22Rv1 (cell line): ENCODE data around the gene YAP1.

Experiments used
- ZFX ChIP-seq: fragments of 450-650 bp; IDR thresholded peaks from 2 replicates; pipeline ENCODE4 v1.6.1; 2017; ENCODE audit warnings: antibody characterized with exemption, borderline replicate concordance
- TF ChIP-seq, protein P1 (sequence below): fragments of 450-650 bp; IDR thresholded peaks from 2 replicates; pipeline ENCODE4 v1.5.1; 2017; ENCODE audit warnings: mild to moderate bottlenecking

DNA sequence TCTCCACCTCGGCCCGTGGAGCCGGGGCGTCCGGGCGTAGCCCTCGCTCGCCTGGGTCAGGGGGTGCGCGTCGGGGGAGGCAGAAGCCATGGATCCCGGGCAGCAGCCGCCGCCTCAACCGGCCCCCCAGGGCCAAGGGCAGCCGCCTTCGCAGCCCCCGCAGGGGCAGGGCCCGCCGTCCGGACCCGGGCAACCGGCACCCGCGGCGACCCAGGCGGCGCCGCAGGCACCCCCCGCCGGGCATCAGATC is 439 bp downstream of the YAP1 start:
- TF ChIP-seq, protein P1, sequence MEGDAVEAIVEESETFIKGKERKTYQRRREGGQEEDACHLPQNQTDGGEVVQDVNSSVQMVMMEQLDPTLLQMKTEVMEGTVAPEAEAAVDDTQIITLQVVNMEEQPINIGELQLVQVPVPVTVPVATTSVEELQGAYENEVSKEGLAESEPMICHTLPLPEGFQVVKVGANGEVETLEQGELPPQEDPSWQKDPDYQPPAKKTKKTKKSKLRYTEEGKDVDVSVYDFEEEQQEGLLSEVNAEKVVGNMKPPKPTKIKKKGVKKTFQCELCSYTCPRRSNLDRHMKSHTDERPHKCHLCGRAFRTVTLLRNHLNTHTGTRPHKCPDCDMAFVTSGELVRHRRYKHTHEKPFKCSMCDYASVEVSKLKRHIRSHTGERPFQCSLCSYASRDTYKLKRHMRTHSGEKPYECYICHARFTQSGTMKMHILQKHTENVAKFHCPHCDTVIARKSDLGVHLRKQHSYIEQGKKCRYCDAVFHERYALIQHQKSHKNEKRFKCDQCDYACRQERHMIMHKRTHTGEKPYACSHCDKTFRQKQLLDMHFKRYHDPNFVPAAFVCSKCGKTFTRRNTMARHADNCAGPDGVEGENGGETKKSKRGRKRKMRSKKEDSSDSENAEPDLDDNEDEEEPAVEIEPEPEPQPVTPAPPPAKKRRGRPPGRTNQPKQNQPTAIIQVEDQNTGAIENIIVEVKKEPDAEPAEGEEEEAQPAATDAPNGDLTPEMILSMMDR, result no peak
- no peak for TF ChIP-seq ZFX
